SU-DHL-6 (cell line): Measurements from ENCODE around the gene IL17RD.

ENCODE experiments used
- CTCF ChIP-seq: fragments of 200-600 bp; sonication (generic); IDR thresholded peaks from one replicate; pipeline ENCODE4 v1.5.1; 2017; ENCODE audit warnings: antibody characterized with exemption, mild to moderate bottlenecking, low read length, moderate library complexity; ENCODE audit not compliant: insufficient read depth, poor library complexity, severe bottlenecking
- EZH2phosphoT487 ChIP-seq: fragments of 200-600 bp; sonication (generic), shearing (Covaris generic); conservative IDR thresholded peaks from 2 replicates; pipeline ENCODE4 v1.6.1; 2018; ENCODE audit warnings: mild to moderate bottlenecking, antibody characterized with exemption, low read length, moderate library complexity, mixed read lengths

GRCh38 chr3:57140894-57141293, 24.3 kb downstream of the IL17RD start:
- no peak for TF ChIP-seq CTCF
- TF ChIP-seq EZH2phosphoT487 = no peak
